ENCODE measurements around the gene HENMT1.
"Not testable (repeated sequence)": the region's sequence is repeated elsewhere in the genome, so short reads cannot be mapped to it uniquely, and the experiment has no call there.

DNA sequence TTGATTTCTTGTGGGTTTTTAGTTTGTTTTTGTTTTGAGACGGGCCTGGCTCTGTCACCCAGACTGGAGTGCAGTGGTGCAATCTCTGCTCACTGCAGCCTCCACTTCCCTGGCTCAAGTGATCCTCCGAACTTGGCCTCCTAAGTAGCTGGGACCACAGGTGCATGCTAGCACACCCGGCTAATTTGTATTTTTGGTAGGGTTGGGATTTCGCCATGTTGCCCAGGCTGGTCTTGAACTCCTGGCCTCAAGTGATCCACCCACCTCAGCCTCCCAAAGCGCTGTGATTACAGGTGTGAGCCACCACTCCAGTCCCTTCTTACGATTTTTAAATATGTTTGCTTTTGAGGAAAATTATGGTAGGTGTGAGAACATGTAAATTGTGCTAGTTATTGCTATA is 41.2 kb upstream of the HENMT1 start:
- TF ChIP-seq CTCF (IDR thresholded peaks at IDR 0.05 in 2 of 3, conservative IDR thresholded peaks at IDR 0.05 in 1 of 3; ENCODE audit: borderline replicate concordance in 1 of 3, insufficient read depth in 1 of 3, low read depth in 2 of 3, low read length in 2 of 3); SRF (IDR thresholded peaks at IDR 0.05; ENCODE audit: low read depth); RAD21 (IDR thresholded peaks at IDR 0.05; ENCODE audit: low read depth); POLR2A (IDR thresholded peaks at IDR 0.05; ENCODE audit: borderline replicate concordance, extremely low read depth, insufficient read depth, insufficient read length); POLR2AphosphoS5 (IDR thresholded peaks at IDR 0.05; ENCODE audit: low read depth, low read length); EZH2phosphoT487 (IDR thresholded peaks at IDR 0.05; ENCODE audit: borderline replicate concordance); CBX3 (IDR thresholded peaks at IDR 0.05; ENCODE audit: low read depth); JUND (IDR thresholded peaks at IDR 0.05); ZBTB33 (IDR thresholded peaks at IDR 0.05; ENCODE audit: extremely low read depth, insufficient replicate concordance, low read length); EZH2 (IDR thresholded peaks at IDR 0.05); YY1 (IDR thresholded peaks at IDR 0.05; ENCODE audit: extremely low read depth, insufficient replicate concordance, low read depth, low read length): not testable (repeated sequence)
- TF ChIP-seq, protein P1, sequence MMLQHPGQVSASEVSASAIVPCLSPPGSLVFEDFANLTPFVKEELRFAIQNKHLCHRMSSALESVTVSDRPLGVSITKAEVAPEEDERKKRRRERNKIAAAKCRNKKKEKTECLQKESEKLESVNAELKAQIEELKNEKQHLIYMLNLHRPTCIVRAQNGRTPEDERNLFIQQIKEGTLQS (IDR thresholded peaks at IDR 0.05): not testable (repeated sequence)
